Prostate gland (tissue), 2 donors: ENCODE data around the gene KRT78. TPM values are rescaled to one million over a fixed set of nuclear protein-coding genes. Genes with fewer than 3 reads are reported as not detected.

Experiments
- DNase-seq: peaks from one replicate; pipeline ENCODE4 v3.0.0-alpha.2; 2019; ENCODE audit warnings: low spot score
- H3K27ac ChIP-seq, 2 donors: fragments of 200-600 bp; sonication (generic); 2 replicates each; pipeline ENCODE4 v1.5.1; 2017 to 2019
- H3K27me3 ChIP-seq: fragments of 200-600 bp; sonication (generic); replicated peaks from 2 replicates; pipeline ENCODE4 v1.5.1; 2019; ENCODE audit not compliant: insufficient read depth
- H3K36me3 ChIP-seq, 2 donors: fragments of 200-600 bp; sonication (generic); 1 replicate in 1 of 2; 2 replicates in 1 of 2; pipeline versions ENCODE4 v1.5.1 to v1.8.1; 2017 to 2019
- H3K4me1 ChIP-seq: fragments of 200-600 bp; sonication (generic); replicated peaks from 2 replicates; pipeline ENCODE4 v1.5.1; 2019
- H3K4me3 ChIP-seq, 2 donors: fragments of 200-600 bp; sonication (generic); 2 replicates each; pipeline ENCODE4 v1.5.1; 2017 to 2019
- H3K9me3 ChIP-seq: fragments of 200-600 bp; sonication (generic); 2 replicates; pipeline ENCODE4 v1.5.1; 2017
- CTCF ChIP-seq, 4 experiments: fragments of 200-600 bp in 2 of 4; fragments of 450-650 bp in 2 of 4; sonication (generic) in 2 of 4; IDR thresholded peaks; 1 replicate in 3 of 4; 2 replicates in 1 of 4; pipeline ENCODE4 v1.5.1; 2016 to 2019; ENCODE audit warnings: antibody characterized with exemption in 4 of 4, mild to moderate bottlenecking in 2 of 4, moderate library complexity in 2 of 4
- POLR2A ChIP-seq: fragments of 450-650 bp; IDR thresholded peaks from one replicate; pipeline ENCODE4 v1.6.1; 2016; ENCODE audit warnings: antibody characterized with exemption, mild to moderate bottlenecking
- POLR2AphosphoS5 ChIP-seq: sonication (generic); formaldehyde crosslinking; IDR thresholded peaks from one replicate; pipeline ENCODE4 v1.6.1; 2017; ENCODE audit warnings: antibody characterized with exemption
- WGBS: methylation state at CpG from one replicate; pipeline ENCODE4 v1.1.5; 2018; 5-methylcytosine and 5-hydroxymethylcytosine counted together
- intact Hi-C: fragments of 100-400 bp; cut with DNase I; formaldehyde crosslinking; loops from one replicate; pipeline ENCODE4 v1.14.2; 2022
- total RNA-seq, 2 donors: library from RNA; depleted of rRNA; stranded (reverse); fragments of >200 nt; gene quantifications; one replicate each; pipeline ENCODE4 v1.1.0, GENCODE V29; 2016

Gene KRT78
- 1 to 10 TPM in 1 of 2 donors, not detected in 1; 1.0 TPM for total RNA-seq

GRCh38 chr12:52848661-52849255 is at the start of gene KRT78:
Gene KRT78 (minus strand): TSS chr12:52848994. CDS start chr12:52848930, 64 bp downstream.
- TF ChIP-seq CTCF (IDR thresholded peaks at IDR 0.05) (no peak), POLR2AphosphoS5 (no peak), POLR2A (no peak)
- intact Hi-C loops = no loop called here
- H3K4me3 ChIP-seq = no peak within 1 kb of the TSS
- H3K27ac ChIP-seq = no peak within 1 kb of the TSS
- DNase-seq = no peak
- 84% methylated on average over 16 of the region's 16 CpGs for WGBS
- H3K4me1 ChIP-seq = no peaks in the 10 kb centered on the region
- H3K9me3 ChIP-seq = no peaks in the 10 kb centered on the region
- no peaks in the 10 kb centered on the region for H3K27me3 ChIP-seq
- no peaks in the 10 kb centered on the region for H3K36me3 ChIP-seq

GRCh38 chr12:52896190-52897100 is 47.7 kb upstream of the KRT78 start:
- peaks cover 0 to 6% of the 10 kb centered on the region in 2 donors for H3K36me3 ChIP-seq
- no peak overlapping the region for H3K4me3 ChIP-seq
- DNase-seq = no peak
- H3K27me3 ChIP-seq = no peaks in the 10 kb centered on the region
- TF ChIP-seq POLR2AphosphoS5 = no peak
- intact Hi-C loops = no loop called here
- peak overlapping the region in 1 of 2 donors; percentile 27 for H3K27ac ChIP-seq
- H3K4me1 ChIP-seq = peaks cover 10% of the 10 kb centered on the region
- WGBS = 54% methylated on average over 3 of the region's 3 CpGs
- no peaks in the 10 kb centered on the region for H3K9me3 ChIP-seq

GRCh38 chr12:52895726-52896189 is 47.0 kb upstream of the KRT78 start:
- H3K27ac ChIP-seq = peak overlapping the region; percentile 8 to 27
- intact Hi-C loops = no loop called here
- peaks cover 10% of the 10 kb centered on the region for H3K4me1 ChIP-seq

GRCh38 chr12:52892974-52893373 is 44.2 kb upstream of the KRT78 start:
- Histone ChIP-seq H3K4me3 (no peak overlapping the region), H3K36me3 (no peaks in the 10 kb centered on the region), H3K9me3 (no peaks in the 10 kb centered on the region), H3K27me3 (no peaks in the 10 kb centered on the region), H3K4me1 (peaks cover 3% of the 10 kb centered on the region), H3K27ac (no peak overlapping the region)
- TF ChIP-seq POLR2A = no peak
- no peak for DNase-seq
- intact Hi-C loops = no loop called here

More at GRCh38 chr12:52895726-52896189, 47.0 kb upstream of the KRT78 start:
- no peak for DNase-seq
- Histone ChIP-seq H3K36me3 (peaks cover 0 to 6% of the 10 kb centered on the region in 2 donors), H3K4me3 (no peak overlapping the region), H3K9me3 (no peaks in the 10 kb centered on the region), H3K27me3 (no peaks in the 10 kb centered on the region)
- WGBS = 50% methylated on average over 2 of the region's 2 CpGs
- no peak for TF ChIP-seq POLR2A
- TF ChIP-seq POLR2AphosphoS5 = no peak
- no peak for TF ChIP-seq CTCF (IDR thresholded peaks at IDR 0.05)

- Histone ChIP-seq H3K27ac (no peak overlapping the region), H3K4me1 (peaks cover 3% of the 10 kb centered on the region), H3K27me3 (no peaks in the 10 kb centered on the region), H3K4me3 (no peak overlapping the region), H3K36me3 (no peaks in the 10 kb centered on the region), H3K9me3 (no peaks in the 10 kb centered on the region)
- no peak for TF ChIP-seq POLR2AphosphoS5
- TF ChIP-seq CTCF (IDR thresholded peaks at IDR 0.05) = no peak
- TF ChIP-seq POLR2A = no peak
- DNase-seq = no peak
- intact Hi-C loops = no loop called here
- whole genome bisulfite sequencing = 87% methylated on average over 7 of the region's 7 CpGs
These were observed 43.5 kb upstream of the KRT78 start for GRCh38 chr12:52892207-52892852.
